ENCODE results near the gene PRDM13. TPM values are rescaled to one million over a fixed set of nuclear protein-coding genes. Genes with fewer than 3 reads are reported as not detected.
"Not testable (repeated sequence)": the region's sequence is repeated elsewhere in the genome, so short reads cannot be mapped to it uniquely, and the experiment has no call there.

PRDM13 gene
- total RNA-seq, 4 donors from 2014 or later, result not detected

DNA sequence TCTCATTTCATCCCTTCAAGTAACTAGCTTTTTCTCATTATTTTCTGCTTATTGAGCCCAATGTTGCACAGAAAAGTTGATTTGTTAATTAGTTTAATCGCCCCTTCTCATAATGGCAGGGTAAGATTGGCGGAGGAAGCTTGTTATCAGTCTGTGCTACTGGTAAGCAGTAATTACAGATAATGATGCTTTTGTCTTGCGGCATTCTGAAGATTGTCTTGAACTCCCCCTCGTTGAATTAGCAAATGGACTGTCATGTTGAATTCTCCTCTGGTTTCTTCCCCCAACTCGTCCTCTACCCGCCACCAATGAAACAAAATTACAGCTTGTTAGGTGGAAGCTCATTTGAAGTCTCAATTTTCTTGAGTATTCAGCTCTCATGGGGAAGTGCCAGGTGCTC, 39.4 kb downstream of the PRDM13 start:
- no peak overlapping the region for H3K27ac ChIP-seq
- H3K27me3 ChIP-seq, result no peaks in the 10 kb centered on the region
- TF ChIP-seq, protein P1, sequence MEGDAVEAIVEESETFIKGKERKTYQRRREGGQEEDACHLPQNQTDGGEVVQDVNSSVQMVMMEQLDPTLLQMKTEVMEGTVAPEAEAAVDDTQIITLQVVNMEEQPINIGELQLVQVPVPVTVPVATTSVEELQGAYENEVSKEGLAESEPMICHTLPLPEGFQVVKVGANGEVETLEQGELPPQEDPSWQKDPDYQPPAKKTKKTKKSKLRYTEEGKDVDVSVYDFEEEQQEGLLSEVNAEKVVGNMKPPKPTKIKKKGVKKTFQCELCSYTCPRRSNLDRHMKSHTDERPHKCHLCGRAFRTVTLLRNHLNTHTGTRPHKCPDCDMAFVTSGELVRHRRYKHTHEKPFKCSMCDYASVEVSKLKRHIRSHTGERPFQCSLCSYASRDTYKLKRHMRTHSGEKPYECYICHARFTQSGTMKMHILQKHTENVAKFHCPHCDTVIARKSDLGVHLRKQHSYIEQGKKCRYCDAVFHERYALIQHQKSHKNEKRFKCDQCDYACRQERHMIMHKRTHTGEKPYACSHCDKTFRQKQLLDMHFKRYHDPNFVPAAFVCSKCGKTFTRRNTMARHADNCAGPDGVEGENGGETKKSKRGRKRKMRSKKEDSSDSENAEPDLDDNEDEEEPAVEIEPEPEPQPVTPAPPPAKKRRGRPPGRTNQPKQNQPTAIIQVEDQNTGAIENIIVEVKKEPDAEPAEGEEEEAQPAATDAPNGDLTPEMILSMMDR (IDR thresholded peaks at IDR 0.05 in 4 of 5, conservative IDR thresholded peaks at IDR 0.05 in 1 of 5), result no peak
- TF ChIP-seq POLR2A (IDR thresholded peaks at IDR 0.05), result no peak
- H3K4me3 ChIP-seq, result no peak overlapping the region
- H3K9me3 ChIP-seq, result no peaks in the 10 kb centered on the region
- intact Hi-C loops (cut with DNase I; ENCODE audit: low total_unique reads) (no loop called here), in situ Hi-C loops (cut with MboI; ENCODE audit: low sequenced_read_pairs in 4 of 4) (no loop called here)
- no peak for DNase-seq
- ATAC-seq, result no peak
- H3K4me1 ChIP-seq, result no peaks in the 10 kb centered on the region
- no peaks in the 10 kb centered on the region for H3K36me3 ChIP-seq

DNA sequence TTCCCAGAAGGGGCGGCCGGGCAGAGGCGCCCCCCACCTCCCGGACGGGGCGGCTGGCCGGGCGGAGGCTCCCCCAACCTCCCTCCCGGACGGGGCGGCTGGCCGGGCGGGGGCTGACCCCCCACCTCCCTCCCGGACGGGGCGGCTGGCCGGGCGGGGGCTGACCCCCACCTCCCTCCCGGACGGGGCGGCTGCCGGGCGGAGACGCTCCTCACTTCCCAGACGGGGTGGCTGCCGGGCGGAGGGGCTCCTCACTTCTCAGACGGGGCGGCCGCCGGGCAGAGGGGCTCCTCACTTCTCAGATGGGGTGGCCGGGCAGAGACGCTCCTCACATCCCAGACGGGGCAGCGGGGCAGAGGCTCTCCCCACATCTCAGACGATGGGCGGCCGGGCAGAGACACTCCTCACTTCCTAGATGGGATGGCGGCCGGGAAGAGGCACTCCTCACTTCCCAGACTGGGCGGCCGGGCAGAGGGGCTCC, 43.5 kb downstream of the PRDM13 start:
- ATAC-seq; H3K4me1 ChIP-seq; intact Hi-C loops (cut with DNase I; ENCODE audit: low total_unique reads); H3K36me3 ChIP-seq; H3K27ac ChIP-seq; DNase-seq; H3K27me3 ChIP-seq; H3K4me3 ChIP-seq; in situ Hi-C loops (cut with MboI; ENCODE audit: low sequenced_read_pairs in 4 of 4); H3K9me3 ChIP-seq: not testable (repeated sequence)

DNA sequence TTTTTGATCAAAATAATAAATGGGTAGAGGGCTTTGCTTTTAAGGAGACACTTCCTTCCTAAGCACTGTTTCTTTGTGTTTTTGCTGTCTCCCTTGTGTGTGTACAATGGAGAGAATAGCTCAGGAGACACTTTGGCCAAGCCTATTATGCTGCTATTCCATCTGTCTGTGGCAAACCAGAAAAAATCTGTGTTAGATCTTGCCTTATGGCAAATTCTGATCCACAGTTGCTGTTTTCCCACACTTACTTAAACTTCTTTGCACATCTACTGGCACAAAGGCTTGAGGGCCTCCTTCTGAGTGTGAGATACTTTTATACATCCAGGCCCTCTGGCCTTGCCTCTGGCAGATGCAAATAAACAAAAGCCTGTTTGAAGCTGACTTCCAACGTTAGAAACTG, 53.6 kb downstream of the PRDM13 start:
- in situ Hi-C loops (cut with MboI; ENCODE audit: low sequenced_read_pairs in 4 of 4), result no loop called here
- DNase-seq (no peak), ATAC-seq (no peak)
- no peaks in the 10 kb centered on the region for H3K9me3 ChIP-seq
- H3K27me3 ChIP-seq, result no peaks in the 10 kb centered on the region
- H3K36me3 ChIP-seq, result no peaks in the 10 kb centered on the region
- no peak overlapping the region for H3K4me3 ChIP-seq
- no peak for TF ChIP-seq POLR2A (IDR thresholded peaks at IDR 0.05)
- TF ChIP-seq, protein P1 (IDR thresholded peaks at IDR 0.05 in 4 of 5, conservative IDR thresholded peaks at IDR 0.05 in 1 of 5), result no peak
- intact Hi-C loops (cut with DNase I; ENCODE audit: low total_unique reads), result no loop called here
- H3K27ac ChIP-seq, result no peak overlapping the region
- H3K4me1 ChIP-seq, result no peaks in the 10 kb centered on the region

DNA sequence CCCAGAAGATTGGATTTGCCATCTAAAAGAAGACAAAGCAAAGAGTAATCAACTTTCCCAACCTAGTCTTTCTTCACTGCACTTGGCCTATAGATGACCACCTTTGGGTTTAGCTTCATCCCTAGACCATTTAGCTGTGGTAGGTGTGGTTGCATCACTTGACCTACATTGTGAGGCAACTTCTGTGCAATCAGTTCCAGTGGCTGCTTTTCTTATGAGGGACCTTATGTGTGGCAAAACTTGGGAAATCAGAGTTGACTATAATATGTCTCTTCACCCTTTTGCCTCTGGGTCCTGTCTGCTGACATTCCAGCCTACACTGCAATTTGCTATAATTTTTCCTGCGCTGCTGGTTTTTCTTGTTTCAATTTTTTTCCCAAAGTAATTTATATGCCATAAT, 55.2 kb downstream of the PRDM13 start:
- Histone ChIP-seq H3K4me1 (no peaks in the 10 kb centered on the region), H3K9me3 (no peaks in the 10 kb centered on the region), H3K4me3 (no peak overlapping the region), H3K36me3 (no peaks in the 10 kb centered on the region), H3K27ac (no peak overlapping the region), H3K27me3 (no peaks in the 10 kb centered on the region)
- no peak for TF ChIP-seq POLR2A (IDR thresholded peaks at IDR 0.05)
- TF ChIP-seq, protein P1 (IDR thresholded peaks at IDR 0.05 in 4 of 5, conservative IDR thresholded peaks at IDR 0.05 in 1 of 5), result no peak
- no peak for DNase-seq
- intact Hi-C loops (cut with DNase I; ENCODE audit: low total_unique reads) (no loop called here), in situ Hi-C loops (cut with MboI; ENCODE audit: low sequenced_read_pairs in 4 of 4) (no loop called here)
- ATAC-seq, result no peak

DNA sequence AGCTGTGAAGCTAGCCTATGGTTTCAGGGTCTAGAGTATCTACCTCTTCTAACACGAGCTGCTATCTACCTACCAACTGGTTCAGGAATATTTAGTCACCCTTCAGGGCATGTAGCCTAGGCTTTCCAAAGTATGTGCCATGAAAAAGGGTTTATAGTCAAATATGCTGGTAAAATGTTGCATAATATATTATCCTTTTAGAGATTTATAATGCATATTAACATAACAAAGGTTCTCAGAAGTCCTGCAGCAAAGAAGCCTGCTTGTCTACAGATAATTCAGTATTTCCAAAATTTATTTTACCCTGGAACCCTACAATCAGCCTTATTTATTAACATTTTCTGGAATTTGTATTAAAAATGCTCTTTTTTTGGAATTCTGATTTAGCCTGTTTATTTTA, 56.0 kb downstream of the PRDM13 start:
- Histone ChIP-seq H3K4me1 (no peaks in the 10 kb centered on the region), H3K9me3 (no peaks in the 10 kb centered on the region), H3K27me3 (no peaks in the 10 kb centered on the region), H3K36me3 (no peaks in the 10 kb centered on the region), H3K4me3 (no peak overlapping the region), H3K27ac (no peak overlapping the region)
- in situ Hi-C loops (cut with MboI; ENCODE audit: low sequenced_read_pairs in 4 of 4), result no loop called here
- intact Hi-C loops (cut with DNase I; ENCODE audit: low total_unique reads), result no loop called here
- no peak for ATAC-seq
- no peak for DNase-seq
- TF ChIP-seq POLR2A (IDR thresholded peaks at IDR 0.05), result no peak
- TF ChIP-seq, protein P1 (IDR thresholded peaks at IDR 0.05 in 4 of 5, conservative IDR thresholded peaks at IDR 0.05 in 1 of 5), result no peak

Other genes starting within 250 kb of the PRDM13 start
- gene COQ3, start 212.6 kb upstream of the PRDM13 start, total RNA-seq, result 10 to 100 TPM in 1 of 4 donors, 1 to 10 TPM in 3; 4.2 to 11.4 (median 7.3) TPM
- gene PNISR, start 181.5 kb upstream of the PRDM13 start, total RNA-seq, result 10 to 100 TPM; 20.5 to 86.1 (median 25.2) TPM
- 10 to 100 TPM in 3 of 4 donors, 1 to 10 TPM in 1; 7.6 to 14.6 (median 11.1) TPM for gene USP45, start 91.4 kb upstream of the PRDM13 start, total RNA-seq
- gene CCNC, start 38.2 kb upstream of the PRDM13 start, total RNA-seq, result 10 to 100 TPM; 18.1 to 45.4 (median 25.8) TPM

Data from gastrocnemius medialis (tissue), 4 donors.